GM06990 (cell line): ENCODE measurements around the gene TRAP1.
A peak's percentile ranks its signal among the peaks of the same experiment; 100 is the strongest.

Source experiments
- DNase-seq: peaks from one replicate; pipeline ENCODE4 v3.0.0-alpha.2; 2011; ENCODE audit not compliant: insufficient read length; ENCODE audit errors: extremely low read depth
- H3K27me3 ChIP-seq: replicated peaks from 2 replicates; pipeline ENCODE4 v1.6.0; 2011; ENCODE audit warnings: low read length; ENCODE audit not compliant: control insufficient read depth, insufficient read depth
- H3K36me3 ChIP-seq: 2 replicates; pipeline ENCODE4 v1.5.1; 2011; ENCODE audit warnings: low read length; ENCODE audit not compliant: control insufficient read depth, insufficient read depth
- H3K4me3 ChIP-seq: replicated peaks from 2 replicates; pipeline ENCODE4 v1.5.1; 2011; ENCODE audit warnings: low read depth, mild to moderate bottlenecking, control low read depth, low read length
- CTCF ChIP-seq: IDR thresholded peaks from 2 replicates; pipeline ENCODE4 v1.5.1; 2011; ENCODE audit warnings: low read length, control low read depth, mild to moderate bottlenecking, inconsistent platforms; ENCODE audit not compliant: insufficient read depth, poor library complexity, severe bottlenecking

The TRAP1 gene

DNA sequence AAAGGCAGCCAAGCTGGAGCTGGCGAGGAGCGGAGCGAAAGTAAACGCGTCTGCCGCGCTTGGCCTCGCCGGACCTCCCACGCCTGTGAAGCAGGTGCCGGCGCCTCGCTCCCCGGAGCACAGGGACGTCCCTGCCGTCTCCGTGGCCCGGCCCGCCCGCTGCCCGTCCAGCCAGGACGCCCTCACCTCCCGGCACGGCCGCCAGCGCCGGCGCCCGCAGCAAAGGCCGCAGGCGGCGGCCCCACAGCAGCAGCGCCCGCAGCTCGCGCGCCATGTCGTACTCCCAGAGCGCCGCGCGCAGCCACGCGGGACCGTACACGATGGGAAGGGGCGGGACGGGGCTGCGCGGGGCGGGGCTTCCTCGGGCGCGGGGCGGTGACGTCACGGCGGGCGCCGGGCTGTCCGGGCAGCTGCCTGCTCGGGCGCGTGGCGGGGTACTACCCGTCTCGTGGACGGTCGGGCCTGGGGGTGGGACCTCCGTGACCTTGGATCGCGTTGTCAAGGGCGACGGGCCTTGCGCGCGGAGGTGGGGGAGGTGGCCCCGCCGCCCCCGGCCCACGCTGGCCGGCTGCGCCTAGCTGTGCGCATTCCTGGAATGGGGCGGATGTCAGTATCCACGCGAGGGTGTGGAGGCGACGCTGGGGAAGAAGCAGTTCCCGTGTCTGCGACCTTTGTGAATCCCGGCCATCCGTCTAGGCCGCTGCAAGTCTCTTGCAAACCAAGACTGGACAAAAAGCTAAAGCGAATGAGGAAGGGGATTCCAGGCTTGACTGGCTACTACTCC, at the start of gene TRAP1:
Gene TRAP1 (minus strand): TSS at position 290 of the 784 bp plus-strand sequence. CDS start 16 bp downstream, at position 274.
- peak within 1 kb of the TSS; percentile 97 for H3K4me3 ChIP-seq
- H3K27me3 ChIP-seq: no peaks in the 10 kb centered on the region
- peaks cover 3% of the 10 kb centered on the region; the same call in 1 of the 2 replicates for H3K36me3 ChIP-seq
- DNase-seq: peak; percentile 92
- TF ChIP-seq CTCF: no peak

DNA sequence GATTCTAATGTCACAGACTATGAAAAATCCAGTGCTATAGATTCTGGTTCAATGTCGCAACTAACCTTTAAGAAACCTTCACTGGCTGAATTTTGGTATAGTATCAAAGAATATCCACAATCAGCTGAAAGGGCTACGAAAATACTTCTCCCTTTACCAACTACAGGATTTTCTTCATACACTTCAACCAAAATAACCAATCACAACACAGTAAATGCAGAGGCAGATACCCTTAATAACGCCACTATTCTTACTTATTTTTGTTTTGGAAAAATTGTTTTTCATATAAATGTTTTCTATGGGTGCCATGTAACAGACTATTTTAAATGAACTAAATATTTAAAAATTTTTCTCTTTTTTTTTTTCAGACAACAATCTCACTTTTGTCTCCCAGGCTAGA, 48.9 kb upstream of the TRAP1 start:
- no peak for DNase-seq
- Histone ChIP-seq H3K36me3 (peaks cover 24% of the 10 kb centered on the region), H3K4me3 (no peak overlapping the region), H3K27me3 (no peaks in the 10 kb centered on the region)
- TF ChIP-seq CTCF: no peak

DNA sequence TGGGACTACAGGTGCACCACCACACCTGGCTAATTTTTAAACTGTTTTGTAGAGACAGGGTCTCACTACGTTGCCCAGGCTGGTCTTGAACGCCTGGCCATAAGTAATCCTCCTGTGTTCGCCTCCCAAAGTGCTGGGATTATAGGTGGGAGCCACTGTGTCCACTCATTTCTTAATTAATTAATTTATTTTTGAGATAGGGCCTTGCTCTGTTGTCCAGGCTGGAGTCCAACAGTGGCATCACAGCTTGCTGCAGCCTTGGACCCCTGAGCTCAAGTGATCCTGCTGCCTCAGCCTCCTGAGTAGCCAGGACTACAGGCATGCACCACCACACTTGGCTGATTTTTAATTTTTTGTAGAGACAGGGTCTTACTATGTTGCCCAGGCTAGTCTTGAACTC, 47.1 kb upstream of the TRAP1 start:
- Histone ChIP-seq H3K4me3 (no peak overlapping the region), H3K27me3 (no peaks in the 10 kb centered on the region), H3K36me3 (peaks cover 19% of the 10 kb centered on the region)
- DNase-seq: no peak
- no peak for TF ChIP-seq CTCF

DNA sequence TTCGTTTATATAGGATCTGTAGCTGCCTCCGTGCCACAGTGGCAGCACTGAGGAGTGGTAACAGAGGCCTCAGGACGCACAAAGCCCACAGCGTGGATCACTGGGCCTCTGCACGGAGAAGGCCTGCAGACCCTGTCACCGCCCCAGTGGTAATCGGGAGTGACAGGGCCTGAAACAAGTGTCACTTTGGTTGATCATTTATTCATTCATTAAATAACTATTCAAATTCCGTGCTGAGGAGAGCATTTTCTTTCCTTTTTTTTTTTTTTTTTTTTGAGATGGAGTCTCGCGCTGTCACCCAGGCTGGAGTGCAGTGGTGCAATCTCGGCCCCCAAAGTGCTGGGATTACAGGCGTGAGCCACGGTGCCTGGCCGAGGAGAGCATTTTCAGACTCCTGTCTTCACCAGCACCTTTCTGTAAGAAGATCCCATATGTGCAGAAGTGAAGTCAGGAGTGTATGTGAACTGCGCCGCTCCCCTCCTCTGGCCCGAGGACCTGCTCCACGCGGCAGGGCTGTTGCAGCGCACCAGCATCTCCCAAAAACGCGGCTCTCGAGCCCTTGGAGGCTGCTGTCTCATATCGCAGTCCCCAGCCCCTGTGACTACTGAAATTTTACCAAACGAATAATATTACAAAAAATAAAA, 44.9 kb upstream of the TRAP1 start:
- TF ChIP-seq CTCF: no peak
- DNase-seq: no peak
- Histone ChIP-seq H3K4me3 (no peak overlapping the region), H3K36me3 (peaks cover 18% of the 10 kb centered on the region), H3K27me3 (no peaks in the 10 kb centered on the region)

DNA sequence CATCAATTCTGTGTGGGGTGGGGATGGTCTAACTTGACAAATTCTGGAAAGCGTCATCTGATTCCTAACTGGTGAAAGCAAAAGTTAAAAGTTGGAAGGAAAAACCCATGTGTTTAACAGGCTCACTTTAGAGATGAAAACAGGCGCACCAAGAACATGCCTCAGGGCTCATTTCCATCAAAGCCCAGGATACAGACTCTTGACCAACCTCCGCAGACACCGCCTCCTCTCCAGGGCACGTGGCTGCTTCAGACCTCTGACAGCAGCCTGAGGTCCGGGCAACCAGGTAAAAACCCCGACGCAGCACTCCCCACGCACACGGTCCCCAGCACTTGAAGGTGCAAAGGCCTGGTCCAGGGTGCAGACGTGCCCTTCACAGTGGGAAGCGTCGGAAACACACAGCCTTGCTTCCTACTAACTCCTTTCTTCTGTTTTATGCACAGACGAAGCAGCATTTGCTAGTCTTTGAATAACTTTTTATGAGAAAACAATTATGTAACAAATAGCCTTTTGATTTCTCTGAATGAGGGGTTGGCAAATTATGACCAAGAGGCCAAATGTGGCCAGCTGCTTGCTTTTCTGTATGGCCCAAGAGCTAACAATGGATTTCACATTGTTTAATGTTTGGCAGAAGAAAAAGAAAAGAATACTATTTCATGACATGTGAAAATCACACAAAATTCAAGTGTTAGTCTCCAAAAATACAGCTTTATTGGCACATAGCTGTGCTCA, 44.2 kb upstream of the TRAP1 start:
- DNase-seq: no peak
- H3K36me3 ChIP-seq: peaks cover 16% of the 10 kb centered on the region
- TF ChIP-seq CTCF: no peak
- H3K4me3 ChIP-seq: no peak overlapping the region
- no peaks in the 10 kb centered on the region for H3K27me3 ChIP-seq
